ENCODE results near the gene DOCK10. TPM values are rescaled to one million over a fixed set of nuclear protein-coding genes. Genes with fewer than 3 reads are reported as not detected.

DOCK10 gene
- total and polyA plus RNA-seq, 2 donors (not counting 3 experiments of a cell fraction or from before 2014, with no cell fraction given) = 5.8 to 23.0 TPM

DNA sequence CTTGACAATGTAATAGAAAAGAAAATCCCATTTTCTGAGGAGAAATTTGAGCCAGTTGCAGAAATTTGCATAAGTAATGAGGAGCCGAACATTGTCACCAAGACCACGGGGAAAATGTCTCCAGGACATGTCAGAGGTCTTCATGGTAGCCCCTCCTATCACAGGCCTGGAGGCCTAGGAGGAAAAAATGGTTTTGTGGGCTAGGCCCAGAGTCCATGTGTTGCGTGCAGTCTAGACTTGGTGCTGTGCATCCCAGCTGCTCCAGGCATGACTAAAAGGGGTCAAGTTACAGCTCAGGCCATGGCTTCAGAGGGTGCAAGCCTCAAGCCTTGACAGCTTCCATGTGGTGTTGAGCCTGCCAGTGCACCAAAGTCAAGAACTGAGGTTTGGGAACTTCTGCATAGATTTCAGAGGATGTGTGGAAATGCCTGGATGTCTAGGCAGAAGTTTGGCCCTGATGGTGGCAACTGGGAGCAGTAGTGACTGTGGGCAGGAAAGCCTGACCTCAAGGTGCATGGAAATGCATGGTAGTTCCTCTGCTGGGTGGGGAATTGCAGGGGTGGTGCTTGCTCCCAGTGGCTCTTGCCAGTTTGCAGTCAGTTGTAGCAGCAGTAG, 284.2 kb downstream of the DOCK10 start:
- no peaks in the 10 kb centered on the region for H3K9me1 ChIP-seq (replicated peaks; ENCODE audit: control insufficient read depth, extremely low read depth, insufficient read depth, low read length)
- H3K9me3 ChIP-seq (replicated peaks; ENCODE audit: control insufficient read depth, insufficient read depth, low read length) = no peaks in the 10 kb centered on the region
- FAIRE-seq (no peak), DNase-seq (ENCODE audit: low read depth, low spot score) (no peak)
- TF ChIP-seq EZH2 (IDR thresholded peaks at IDR 0.05; ENCODE audit: borderline replicate concordance, low read depth, low read length, severe bottlenecking) = no peak
- no peak for TF ChIP-seq MYC (IDR thresholded peaks at IDR 0.05; ENCODE audit: low read depth, low read length)
- TF ChIP-seq POLR2AphosphoS5 (IDR thresholded peaks at IDR 0.05; ENCODE audit: insufficient read depth, low read depth, low read length) = no peak
- TF ChIP-seq POLR2A (IDR thresholded peaks at IDR 0.05; ENCODE audit: low read depth, low read length) = no peak
- no peak for TF ChIP-seq JUN (IDR thresholded peaks at IDR 0.05; ENCODE audit: borderline replicate concordance, insufficient read depth, insufficient read length, low read depth)
- no peak for TF ChIP-seq GATA2 (IDR thresholded peaks at IDR 0.05; ENCODE audit: insufficient read depth, insufficient read length, low read depth, low read length)
- TF ChIP-seq, protein P1, sequence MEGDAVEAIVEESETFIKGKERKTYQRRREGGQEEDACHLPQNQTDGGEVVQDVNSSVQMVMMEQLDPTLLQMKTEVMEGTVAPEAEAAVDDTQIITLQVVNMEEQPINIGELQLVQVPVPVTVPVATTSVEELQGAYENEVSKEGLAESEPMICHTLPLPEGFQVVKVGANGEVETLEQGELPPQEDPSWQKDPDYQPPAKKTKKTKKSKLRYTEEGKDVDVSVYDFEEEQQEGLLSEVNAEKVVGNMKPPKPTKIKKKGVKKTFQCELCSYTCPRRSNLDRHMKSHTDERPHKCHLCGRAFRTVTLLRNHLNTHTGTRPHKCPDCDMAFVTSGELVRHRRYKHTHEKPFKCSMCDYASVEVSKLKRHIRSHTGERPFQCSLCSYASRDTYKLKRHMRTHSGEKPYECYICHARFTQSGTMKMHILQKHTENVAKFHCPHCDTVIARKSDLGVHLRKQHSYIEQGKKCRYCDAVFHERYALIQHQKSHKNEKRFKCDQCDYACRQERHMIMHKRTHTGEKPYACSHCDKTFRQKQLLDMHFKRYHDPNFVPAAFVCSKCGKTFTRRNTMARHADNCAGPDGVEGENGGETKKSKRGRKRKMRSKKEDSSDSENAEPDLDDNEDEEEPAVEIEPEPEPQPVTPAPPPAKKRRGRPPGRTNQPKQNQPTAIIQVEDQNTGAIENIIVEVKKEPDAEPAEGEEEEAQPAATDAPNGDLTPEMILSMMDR (IDR thresholded peaks at IDR 0.05; ENCODE audit: extremely low read depth in 1 of 2, insufficient read depth in 1 of 2, low read depth in 1 of 2, low read length in 2 of 2) = no peak
- no peak overlapping the region for H2AFZ ChIP-seq (ENCODE audit: low read depth, low read length)
- no TSS peak for BruUV-seq (replicated peaks)
- no peaks in the 10 kb centered on the region for H3K36me3 ChIP-seq (ENCODE audit: control insufficient read depth in 2 of 2, extremely low read depth in 1 of 2, insufficient read depth in 2 of 2, low read length in 2 of 2)
- no peaks in the 10 kb centered on the region for H4K20me1 ChIP-seq (replicated peaks; ENCODE audit: control insufficient read depth, extremely low read depth, insufficient read depth, low read length)
- H3K9ac ChIP-seq (replicated peaks; ENCODE audit: extremely low read depth, insufficient read depth, low read length) = no peak overlapping the region
- no peak overlapping the region for H3K27ac ChIP-seq (ENCODE audit: insufficient read depth, low read depth, low read length)
- no peak overlapping the region for H3K4me2 ChIP-seq (ENCODE audit: insufficient read depth, low read length)
- no peaks in the 10 kb centered on the region for H3K79me2 ChIP-seq (ENCODE audit: control insufficient read depth, insufficient read depth, low read length)
- dilution Hi-C loops (cut with MboI; ENCODE audit: extremely low pct_ligation_motif_present, low sequenced_read_pairs) = no loop called here
- H3K4me1 ChIP-seq (ENCODE audit: control insufficient read depth, extremely low read depth, insufficient read depth, low read length) = no peaks in the 10 kb centered on the region
- no peak overlapping the region for H3K4me3 ChIP-seq (replicated peaks in 1 of 3; ENCODE audit: insufficient read depth in 1 of 3, low read depth in 1 of 3, low read length in 3 of 3)
- ChIA-PET POLR2A (no interaction called here), CTCF (no interaction called here)
- intact Hi-C loops (cut with micrococcal nuclease) = no loop called here
- H3K27me3 ChIP-seq (ENCODE audit: control insufficient read depth in 2 of 2, insufficient read depth in 2 of 2, low read length in 2 of 2) = no peaks in the 10 kb centered on the region
